IPS-15b (cell line): Measurements from ENCODE around the gene ZNF358.

Experiments
- H3K27me3 ChIP-seq: one replicate; pipeline ENCODE4 v1.6.1; 2013; ENCODE audit warnings: low read length; ENCODE audit not compliant: control insufficient read depth, insufficient read depth
- H3K36me3 ChIP-seq: one replicate; pipeline ENCODE4 v1.6.1; 2013; ENCODE audit warnings: low read length; ENCODE audit not compliant: control insufficient read depth, insufficient read depth
- H3K4me1 ChIP-seq: one replicate; pipeline ENCODE4 v1.6.1; 2013; ENCODE audit warnings: mild to moderate bottlenecking, low read length; ENCODE audit not compliant: control insufficient read depth, insufficient read depth
- H3K4me3 ChIP-seq: one replicate; pipeline ENCODE4 v1.5.1; 2013; ENCODE audit warnings: low read depth, low read length
- H3K9ac ChIP-seq: one replicate; pipeline ENCODE4 v1.6.1; 2013; ENCODE audit warnings: low read depth, mild to moderate bottlenecking, low read length
- H3K9me3 ChIP-seq: one replicate; pipeline ENCODE4 v1.6.1; 2013; ENCODE audit warnings: mild to moderate bottlenecking, low read length; ENCODE audit not compliant: control insufficient read depth, insufficient read depth

ZNF358 gene

GRCh38 chr19:7524992-7525739, 9.3 kb downstream of the ZNF358 start:
- Histone ChIP-seq H3K27me3 (no peaks in the 10 kb centered on the region), H3K4me1 (no peaks in the 10 kb centered on the region), H3K36me3 (peaks cover 8% of the 10 kb centered on the region), H3K9me3 (no peaks in the 10 kb centered on the region), H3K4me3 (no peak overlapping the region), H3K9ac (no peak overlapping the region)

DNA sequence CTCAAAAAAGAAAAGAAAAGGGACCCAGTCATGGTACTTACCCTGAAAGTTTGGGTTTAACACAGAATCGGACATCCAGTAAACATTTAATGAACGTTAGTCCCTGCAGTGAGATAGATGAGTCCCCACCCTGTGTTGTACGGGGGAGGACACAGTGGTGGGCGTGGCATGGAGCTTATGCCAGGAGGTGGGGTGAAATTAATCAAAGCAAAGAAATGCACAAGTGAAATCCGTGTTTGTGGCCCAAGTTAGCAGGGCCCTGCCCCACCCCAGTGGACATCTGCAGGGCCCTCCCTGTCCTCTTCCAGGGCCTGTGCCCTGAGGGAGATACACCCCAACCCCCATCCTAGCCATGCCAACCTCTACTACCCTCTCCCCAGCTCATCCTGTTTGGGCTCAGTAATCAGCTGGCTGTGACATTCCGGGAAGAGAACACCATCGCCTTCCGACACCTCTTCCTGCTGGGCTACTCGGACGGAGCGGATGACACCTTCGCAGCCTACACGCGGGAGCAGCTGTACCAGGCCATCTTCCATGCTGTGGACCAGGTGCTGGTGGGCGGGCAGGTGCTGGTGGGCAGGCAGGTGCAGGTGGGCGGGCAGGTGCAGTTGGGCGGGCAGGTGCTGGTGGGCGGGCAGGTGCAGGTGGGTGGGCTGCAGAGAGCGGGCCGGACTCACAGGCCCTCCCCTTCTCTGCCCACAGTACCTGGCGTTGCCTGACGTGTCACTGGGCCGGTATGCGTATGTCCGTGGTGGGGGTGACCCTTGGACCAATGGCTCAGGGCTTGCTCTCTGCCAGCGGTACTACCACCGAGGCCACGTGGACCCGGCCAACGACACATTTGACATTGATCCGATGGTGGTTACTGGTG, 10.4 kb downstream of the ZNF358 start:
- no peaks in the 10 kb centered on the region for H3K4me1 ChIP-seq
- peaks cover 8% of the 10 kb centered on the region for H3K36me3 ChIP-seq
- H3K9ac ChIP-seq = no peak overlapping the region

GRCh38 chr19:7527516-7528191, 11.8 kb downstream of the ZNF358 start:
- Histone ChIP-seq H3K4me3 (no peak overlapping the region), H3K36me3 (peaks cover 8% of the 10 kb centered on the region), H3K9ac (no peak overlapping the region), H3K27me3 (no peaks in the 10 kb centered on the region), H3K4me1 (no peaks in the 10 kb centered on the region), H3K9me3 (no peaks in the 10 kb centered on the region)

More for the DNA sequence above, 10.4 kb downstream of the ZNF358 start:
- Histone ChIP-seq H3K27me3 (no peaks in the 10 kb centered on the region), H3K4me3 (no peak overlapping the region), H3K9me3 (no peaks in the 10 kb centered on the region)

GRCh38 chr19:7528192-7528519, 12.3 kb downstream of the ZNF358 start:
- H3K4me3 ChIP-seq = no peak overlapping the region
- peaks cover 8% of the 10 kb centered on the region for H3K36me3 ChIP-seq
- no peaks in the 10 kb centered on the region for H3K4me1 ChIP-seq
- no peaks in the 10 kb centered on the region for H3K27me3 ChIP-seq
- H3K9me3 ChIP-seq = no peaks in the 10 kb centered on the region
- H3K9ac ChIP-seq = no peak overlapping the region

- no peaks in the 10 kb centered on the region for H3K27me3 ChIP-seq
- no peak overlapping the region for H3K9ac ChIP-seq
- no peaks in the 10 kb centered on the region for H3K9me3 ChIP-seq
- H3K36me3 ChIP-seq = peaks cover 8% of the 10 kb centered on the region
- H3K4me1 ChIP-seq = no peaks in the 10 kb centered on the region
- no peak overlapping the region for H3K4me3 ChIP-seq
Measured at GRCh38 chr19:7528522-7529245, 12.8 kb downstream of the ZNF358 start.

DNA sequence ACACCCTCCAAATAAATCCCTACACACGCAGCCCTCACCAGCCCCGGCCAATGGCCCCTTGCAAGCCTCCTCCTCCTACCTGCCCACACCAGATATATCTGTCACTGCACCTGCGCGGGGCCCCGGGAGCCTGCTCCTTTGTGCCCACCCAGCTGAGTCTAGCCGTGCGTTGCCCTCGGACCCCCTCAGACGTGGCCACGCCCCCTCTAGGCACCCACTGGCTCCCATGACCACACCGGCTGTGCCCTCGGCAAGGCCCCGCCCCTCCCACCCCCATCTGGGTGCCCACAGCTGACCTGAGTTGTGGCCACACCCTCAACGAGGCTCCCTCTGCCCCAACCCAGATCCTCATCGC, 13.3 kb downstream of the ZNF358 start:
- H3K36me3 ChIP-seq = peaks cover 8% of the 10 kb centered on the region
- H3K27me3 ChIP-seq = no peaks in the 10 kb centered on the region
- H3K4me3 ChIP-seq = no peak overlapping the region
- H3K9me3 ChIP-seq = no peaks in the 10 kb centered on the region
- no peaks in the 10 kb centered on the region for H3K4me1 ChIP-seq
- H3K9ac ChIP-seq = no peak overlapping the region

DNA sequence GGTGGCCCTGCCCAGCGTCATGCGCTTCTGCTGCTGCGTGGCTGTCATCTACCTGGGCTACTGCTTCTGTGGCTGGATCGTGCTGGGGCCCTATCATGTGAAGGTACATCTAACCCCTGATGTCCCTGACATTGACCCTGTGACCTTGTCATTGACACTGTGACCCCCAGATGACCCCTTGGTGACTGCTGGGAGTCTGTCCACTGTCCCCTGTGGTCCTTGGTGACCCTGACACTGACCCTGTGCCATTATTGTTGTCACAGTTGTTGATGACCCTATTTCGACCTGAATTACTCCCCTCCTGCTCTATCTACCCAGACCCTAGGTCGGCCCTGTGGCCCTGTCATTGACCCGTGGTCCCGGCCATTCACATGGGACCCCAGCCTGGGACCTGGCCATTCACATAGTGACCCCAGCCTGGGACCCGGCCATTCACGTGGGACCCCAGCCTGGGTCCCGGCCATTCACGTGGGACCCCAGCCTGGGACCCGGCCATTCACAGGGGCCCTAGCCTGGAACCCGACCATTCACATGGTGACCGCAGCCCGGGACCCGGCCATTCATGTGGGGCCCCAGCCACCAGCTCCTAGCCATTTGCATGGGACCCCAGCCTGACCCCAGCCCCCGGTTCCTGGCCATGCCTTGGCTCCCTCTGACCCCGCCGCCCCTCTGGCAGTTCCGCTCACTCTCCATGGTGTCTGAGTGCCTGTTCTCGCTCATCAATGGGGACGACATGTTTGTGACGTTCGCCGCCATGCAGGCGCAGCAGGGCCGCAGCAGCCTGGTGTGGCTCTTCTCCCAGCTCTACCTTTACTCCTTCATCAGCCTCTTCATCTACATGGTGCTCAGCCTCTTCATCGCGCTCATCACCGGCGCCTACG, 13.9 kb downstream of the ZNF358 start:
- H3K4me1 ChIP-seq = no peaks in the 10 kb centered on the region

DNA sequence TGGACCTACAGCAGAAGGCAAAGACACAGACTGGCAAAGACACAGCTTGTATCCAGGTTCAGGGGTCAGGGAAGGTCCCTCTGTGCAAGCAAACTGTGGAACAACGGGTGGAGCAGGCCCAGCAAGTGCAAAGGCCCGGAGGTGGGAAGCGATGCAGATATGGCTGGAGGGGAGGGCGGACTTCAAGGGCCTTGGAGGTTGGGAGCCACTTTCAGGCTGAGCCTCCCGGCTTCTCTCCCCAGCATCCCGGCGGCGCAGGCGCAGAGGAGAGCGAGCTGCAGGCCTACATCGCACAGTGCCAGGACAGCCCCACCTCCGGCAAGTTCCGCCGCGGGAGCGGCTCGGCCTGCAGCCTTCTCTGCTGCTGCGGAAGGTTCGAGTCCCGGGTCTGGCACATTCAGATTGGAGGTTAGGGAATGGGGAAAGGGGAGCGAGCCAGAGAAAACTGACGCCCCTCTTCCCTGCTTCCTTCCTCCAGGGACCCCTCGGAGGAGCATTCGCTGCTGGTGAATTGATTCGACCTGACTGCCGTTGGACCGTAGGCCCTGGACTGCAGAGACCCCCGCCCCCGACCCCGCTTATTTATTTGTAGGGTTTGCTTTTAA, 17.5 kb downstream of the ZNF358 start:
- H3K9me3 ChIP-seq = no peaks in the 10 kb centered on the region
- peak overlapping the region; percentile 79 for H3K9ac ChIP-seq
- H3K4me1 ChIP-seq = no peaks in the 10 kb centered on the region
- H3K36me3 ChIP-seq = peaks cover 6% of the 10 kb centered on the region
- no peaks in the 10 kb centered on the region for H3K27me3 ChIP-seq
- peak overlapping the region; percentile 75 for H3K4me3 ChIP-seq

More for the DNA sequence above, 13.9 kb downstream of the ZNF358 start:
- Histone ChIP-seq H3K36me3 (peaks cover 8% of the 10 kb centered on the region), H3K9me3 (no peaks in the 10 kb centered on the region), H3K27me3 (no peaks in the 10 kb centered on the region), H3K4me3 (no peak overlapping the region), H3K9ac (no peak overlapping the region)

DNA sequence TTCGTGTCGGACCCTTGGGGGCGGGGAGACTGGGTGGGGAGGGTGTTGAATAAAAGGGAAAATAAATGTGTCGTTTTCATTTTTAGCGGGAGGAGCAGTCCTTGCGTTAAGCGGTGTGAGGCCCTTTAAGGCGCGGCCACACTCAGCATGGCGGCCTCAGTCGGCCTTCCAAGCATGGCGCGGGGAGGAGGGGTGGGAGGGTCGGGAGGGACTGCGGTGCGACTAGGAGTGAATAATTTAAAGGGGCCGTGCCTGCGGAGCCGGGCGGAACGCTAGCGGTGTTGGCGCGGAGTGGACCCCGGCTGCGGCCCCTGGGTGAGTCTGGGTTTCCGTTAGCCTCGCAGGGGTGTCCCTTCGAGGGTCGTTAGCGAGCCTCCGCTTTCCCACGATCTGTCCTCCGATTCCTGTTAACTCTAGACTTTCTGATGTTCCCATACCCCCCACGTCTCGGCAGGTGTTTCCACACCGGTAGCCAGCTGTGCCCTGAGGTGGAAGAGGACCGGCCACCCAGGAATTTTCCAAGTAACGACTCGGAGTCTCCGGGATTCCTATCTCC, 18.1 kb downstream of the ZNF358 start:
- Histone ChIP-seq H3K36me3 (peaks cover 6% of the 10 kb centered on the region), H3K4me1 (no peaks in the 10 kb centered on the region), H3K9me3 (no peaks in the 10 kb centered on the region), H3K27me3 (no peaks in the 10 kb centered on the region), H3K4me3 (peak overlapping the region; percentile 75), H3K9ac (peak overlapping the region; percentile 79)

- H3K4me1 ChIP-seq = no peaks in the 10 kb centered on the region
- H3K27me3 ChIP-seq = no peaks in the 10 kb centered on the region
- H3K9me3 ChIP-seq = no peaks in the 10 kb centered on the region
- H3K36me3 ChIP-seq = peaks cover 4% of the 10 kb centered on the region
- H3K9ac ChIP-seq = peak overlapping the region; percentile 37
- peak overlapping the region; percentile 75 for H3K4me3 ChIP-seq
Measured at GRCh38 chr19:7534531-7535046, 18.7 kb downstream of the ZNF358 start.
